Chondrocyte (in vitro differentiated cells): ENCODE data around the gene MUC22. TPM values are rescaled to one million over a fixed set of nuclear protein-coding genes. Genes with fewer than 3 reads are reported as not detected.

Experiments
- DNase-seq: peaks from one replicate; pipeline ENCODE4 v3.0.0; 2021; ENCODE audit warnings: mixed read lengths, low spot score
- H3K27ac Mint-ChIP-seq: one replicate; pipeline ENCODE4 v1.8.0; 2021; ENCODE audit warnings: mild to moderate bottlenecking, moderate library complexity, mixed read lengths; ENCODE audit not compliant: unreplicated experiment
- H3K27me3 Mint-ChIP-seq: 2 replicates; pipeline ENCODE4 v1.8.0; 2021; ENCODE audit warnings: low read depth, mixed read lengths
- H3K36me3 Mint-ChIP-seq: 2 replicates; pipeline ENCODE4 v1.8.0; 2021; ENCODE audit warnings: low read depth, mixed read lengths
- H3K4me1 Mint-ChIP-seq: 2 replicates; pipeline ENCODE4 v1.8.0; 2021; ENCODE audit warnings: low read depth, mild to moderate bottlenecking, mixed read lengths
- H3K4me3 Mint-ChIP-seq: one replicate; pipeline ENCODE4 v1.8.0; 2021; ENCODE audit warnings: mild to moderate bottlenecking, moderate library complexity, mixed read lengths; ENCODE audit not compliant: unreplicated experiment
- H3K9me3 Mint-ChIP-seq: 2 replicates; pipeline ENCODE4 v1.8.0; 2021; ENCODE audit warnings: low read depth, mixed read lengths
- CTCF ChIP-seq: fragments of 200-600 bp; sonication (generic); IDR thresholded peaks from 2 replicates; pipeline ENCODE4 v1.5.0; 2021; ENCODE audit warnings: antibody characterized with exemption, mild to moderate bottlenecking, moderate library complexity
- total RNA-seq: library from RNA; stranded (reverse); gene quantifications from 3 replicates; pipeline ENCODE4 v1.2.1, GENCODE V29; 2021

MUC22 gene
- total RNA-seq, 1 donor from 2014 or later: not detected

GRCh38 chr6:31031095-31031494, 20.8 kb downstream of the MUC22 start:
- no peak for DNase-seq
- Mint-ChIP-seq H3K4me1 (peaks cover 4% of the 10 kb centered on the region), H3K36me3 (no peaks in the 10 kb centered on the region), H3K9me3 (no peaks in the 10 kb centered on the region), H3K4me3 (no peak overlapping the region), H3K27ac (no peak overlapping the region), H3K27me3 (peaks cover 18% of the 10 kb centered on the region)
- no peak for TF ChIP-seq CTCF

GRCh38 chr6:31033075-31033474, 22.8 kb downstream of the MUC22 start:
- TF ChIP-seq CTCF: no peak
- H3K4me1 Mint-ChIP-seq: peaks cover 24% of the 10 kb centered on the region
- no peak overlapping the region for H3K27ac Mint-ChIP-seq
- no peak overlapping the region for H3K4me3 Mint-ChIP-seq
- no peaks in the 10 kb centered on the region for H3K9me3 Mint-ChIP-seq
- no peak for DNase-seq
- no peaks in the 10 kb centered on the region for H3K36me3 Mint-ChIP-seq
- H3K27me3 Mint-ChIP-seq: peaks cover 18% of the 10 kb centered on the region

- TF ChIP-seq CTCF: no peak
- no peak overlapping the region for H3K4me3 Mint-ChIP-seq
Observed at GRCh38 chr6:31035862-31036497, 25.7 kb downstream of the MUC22 start.

GRCh38 chr6:31037169-31037568, 26.9 kb downstream of the MUC22 start:
- peaks cover 36% of the 10 kb centered on the region for H3K4me1 Mint-ChIP-seq
- no peaks in the 10 kb centered on the region for H3K27me3 Mint-ChIP-seq
- H3K4me3 Mint-ChIP-seq: no peak overlapping the region
- no peak for TF ChIP-seq CTCF
- no peaks in the 10 kb centered on the region for H3K36me3 Mint-ChIP-seq
- DNase-seq: no peak
- H3K9me3 Mint-ChIP-seq: no peaks in the 10 kb centered on the region
- peak overlapping the region; percentile 60 for H3K27ac Mint-ChIP-seq

More at GRCh38 chr6:31035862-31036497, 25.7 kb downstream of the MUC22 start:
- no peaks in the 10 kb centered on the region for H3K27me3 Mint-ChIP-seq
- H3K9me3 Mint-ChIP-seq: no peaks in the 10 kb centered on the region
- no peak for DNase-seq
- peak overlapping the region; percentile 60 for H3K27ac Mint-ChIP-seq
- no peaks in the 10 kb centered on the region for H3K36me3 Mint-ChIP-seq
- H3K4me1 Mint-ChIP-seq: peaks cover 30% of the 10 kb centered on the region

- TF ChIP-seq CTCF: no peak
- H3K36me3 Mint-ChIP-seq: no peaks in the 10 kb centered on the region
- H3K27ac Mint-ChIP-seq: peak overlapping the region; percentile 79
- no peaks in the 10 kb centered on the region for H3K27me3 Mint-ChIP-seq
- H3K4me3 Mint-ChIP-seq: no peak overlapping the region
- H3K4me1 Mint-ChIP-seq: peaks cover 36% of the 10 kb centered on the region
- no peak for DNase-seq
- H3K9me3 Mint-ChIP-seq: no peaks in the 10 kb centered on the region
Observed at GRCh38 chr6:31037682-31038081, 27.4 kb downstream of the MUC22 start.
